Activated CD4-positive, alpha-beta T cell treated with anti-CD3 and anti-CD28 coated beads, Interleukin-2, amount 10 ng/mL, durations not matched to agents 24 days and 14 days (primary cell): ENCODE data around the gene GBF1. TPM values are rescaled to one million over a fixed set of nuclear protein-coding genes. Genes with fewer than 3 reads are reported as not detected.

Experiments
- DNase-seq: peaks from one replicate; pipeline ENCODE4 v3.0.0; 2022
- H3K27ac Mint-ChIP-seq: one replicate; pipeline ENCODE4 v1.8.0; 2022; ENCODE audit warnings: mild to moderate bottlenecking, mixed read lengths
- H3K27me3 Mint-ChIP-seq: one replicate; pipeline ENCODE4 v1.8.0; 2022; ENCODE audit warnings: mixed read lengths
- H3K36me3 Mint-ChIP-seq: one replicate; pipeline ENCODE4 v1.8.0; 2022; ENCODE audit warnings: low read depth, mild to moderate bottlenecking, mixed read lengths
- H3K4me1 Mint-ChIP-seq: one replicate; pipeline ENCODE4 v1.8.0; 2021; ENCODE audit warnings: mixed read lengths
- H3K4me3 Mint-ChIP-seq: one replicate; pipeline ENCODE4 v1.8.0; 2022; ENCODE audit warnings: mild to moderate bottlenecking, moderate library complexity, mixed read lengths
- H3K9me3 Mint-ChIP-seq: one replicate; pipeline ENCODE4 v1.8.0; 2021; ENCODE audit warnings: mixed read lengths
- intact Hi-C: fragments of 100-400 bp; cut with micrococcal nuclease; formaldehyde crosslinking; loops from one replicate; pipeline ENCODE4 v1.15.1; 2023
- total RNA-seq: library from RNA; stranded (reverse); gene quantifications from 2 replicates; pipeline ENCODE4 v1.2.3, GENCODE V29; 2022

The GBF1 gene
- total RNA-seq, 1 donor from 2014 or later = 47.7 TPM

GRCh38 chr10:102396730-102397151, 151.4 kb downstream of the GBF1 start:
- no peaks in the 10 kb centered on the region for H3K27me3 Mint-ChIP-seq
- H3K27ac Mint-ChIP-seq = peak overlapping the region; percentile 100
- peaks cover 62% of the 10 kb centered on the region for H3K36me3 Mint-ChIP-seq
- H3K9me3 Mint-ChIP-seq = no peaks in the 10 kb centered on the region
- peak; percentile 58 for DNase-seq
- intact Hi-C loops = no loop called here
- peaks cover 49% of the 10 kb centered on the region for H3K4me1 Mint-ChIP-seq
- H3K4me3 Mint-ChIP-seq = peak overlapping the region; percentile 90

DNA sequence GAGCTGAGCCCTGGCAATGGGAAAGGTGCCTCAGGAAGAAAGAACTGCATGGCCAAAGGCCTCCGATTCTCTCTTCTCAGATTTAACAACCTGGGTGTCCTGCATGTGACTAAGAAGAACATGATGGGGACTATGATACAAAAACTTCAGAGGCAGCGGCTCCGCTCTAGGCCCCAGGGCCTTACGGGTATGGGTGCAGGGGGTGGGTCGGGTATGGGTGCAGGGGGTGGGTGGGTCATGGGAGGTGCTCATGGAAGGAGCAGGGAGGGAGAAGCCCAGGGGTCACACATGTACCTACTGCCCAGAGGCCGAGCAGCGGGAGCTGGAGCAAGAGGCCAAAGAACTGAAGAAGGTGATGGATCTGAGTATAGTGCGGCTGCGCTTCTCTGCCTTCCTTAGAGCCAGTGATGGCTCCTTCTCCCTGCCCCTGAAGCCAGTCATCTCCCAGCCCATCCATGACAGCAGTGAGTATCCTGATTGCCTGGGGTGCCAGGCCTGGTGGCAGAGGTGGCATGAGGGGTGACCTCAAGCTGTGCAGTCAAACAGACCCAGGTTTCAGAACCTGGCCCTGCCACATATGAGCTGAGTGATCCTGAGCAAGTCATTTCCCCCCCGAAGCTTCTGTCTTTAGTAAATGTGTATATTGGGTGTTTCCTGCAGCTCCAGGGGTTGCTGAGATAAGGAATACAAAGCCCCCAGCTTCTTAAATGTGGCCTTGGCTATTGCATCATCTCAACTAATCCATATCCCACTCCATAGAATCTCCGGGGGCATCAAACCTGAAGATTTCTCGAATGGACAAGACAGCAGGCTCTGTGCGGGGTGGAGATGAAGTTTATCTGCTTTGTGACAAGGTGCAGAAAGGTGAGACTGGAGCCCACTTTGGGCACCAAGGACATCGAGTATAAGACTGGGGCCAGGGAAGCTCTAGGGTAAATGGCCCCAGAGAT, 152.2 kb downstream of the GBF1 start:
- intact Hi-C loops = no loop called here
- H3K36me3 Mint-ChIP-seq = peaks cover 68% of the 10 kb centered on the region
- H3K27ac Mint-ChIP-seq = peak overlapping the region; percentile 100
- H3K9me3 Mint-ChIP-seq = no peaks in the 10 kb centered on the region
- peak overlapping the region; percentile 90 for H3K4me3 Mint-ChIP-seq
- DNase-seq = peak; percentile 62
- no peaks in the 10 kb centered on the region for H3K27me3 Mint-ChIP-seq
- H3K4me1 Mint-ChIP-seq = peaks cover 46% of the 10 kb centered on the region

GRCh38 chr10:102398172-102399020, 153.1 kb downstream of the GBF1 start:
- H3K36me3 Mint-ChIP-seq = peaks cover 72% of the 10 kb centered on the region
- intact Hi-C loops = loop anchor here (1.0 kb wide), 1 partner anchor 168 kb away; no protein-coding TSS in a partner anchor
- no peaks in the 10 kb centered on the region for H3K27me3 Mint-ChIP-seq
- peak overlapping the region; percentile 90 for H3K4me3 Mint-ChIP-seq
- no peaks in the 10 kb centered on the region for H3K9me3 Mint-ChIP-seq
- peak; percentile 63 for DNase-seq
- H3K27ac Mint-ChIP-seq = peak overlapping the region; percentile 73
- peaks cover 38% of the 10 kb centered on the region for H3K4me1 Mint-ChIP-seq

DNA sequence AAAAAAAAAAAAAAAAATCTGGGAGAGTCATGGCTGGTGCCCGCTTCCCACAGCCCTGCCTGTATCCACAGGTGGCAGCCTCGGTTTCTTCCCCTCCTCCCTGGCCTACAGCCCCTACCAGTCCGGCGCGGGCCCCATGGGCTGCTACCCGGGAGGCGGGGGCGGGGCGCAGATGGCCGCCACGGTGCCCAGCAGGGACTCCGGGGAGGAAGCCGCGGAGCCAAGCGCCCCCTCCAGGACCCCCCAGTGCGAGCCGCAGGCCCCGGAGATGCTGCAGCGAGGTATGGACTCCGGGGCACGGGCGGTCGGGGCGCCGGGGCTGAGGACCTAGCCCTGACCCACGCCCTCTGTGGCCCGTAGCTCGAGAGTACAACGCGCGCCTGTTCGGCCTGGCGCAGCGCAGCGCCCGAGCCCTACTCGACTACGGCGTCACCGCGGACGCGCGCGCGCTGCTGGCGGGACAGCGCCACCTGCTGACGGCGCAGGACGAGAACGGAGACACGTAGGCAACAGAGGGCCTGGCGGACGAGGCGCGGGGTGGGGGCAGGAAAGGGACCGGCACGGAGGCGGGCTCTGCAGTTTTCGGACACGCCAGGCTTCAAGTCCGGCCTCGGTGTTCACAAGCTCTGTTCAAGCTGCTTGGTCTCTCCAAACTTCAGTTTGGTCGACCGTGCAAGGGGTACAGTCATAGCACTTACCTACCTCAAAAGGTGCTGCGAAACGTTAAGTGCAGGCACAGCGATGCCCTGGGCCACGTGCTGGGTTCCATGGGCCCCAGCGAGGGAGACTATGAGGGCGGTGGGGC, 154.1 kb downstream of the GBF1 start:
- peak; percentile 97 for DNase-seq
- intact Hi-C loops = loop anchor here (1.0 kb wide), 1 partner anchor 169 kb away; no protein-coding TSS in a partner anchor
- Mint-ChIP-seq H3K4me1 (peaks cover 36% of the 10 kb centered on the region), H3K27me3 (no peaks in the 10 kb centered on the region), H3K4me3 (peak overlapping the region; percentile 90), H3K27ac (peak overlapping the region; percentile 79), H3K9me3 (no peaks in the 10 kb centered on the region), H3K36me3 (peaks cover 77% of the 10 kb centered on the region)

DNA sequence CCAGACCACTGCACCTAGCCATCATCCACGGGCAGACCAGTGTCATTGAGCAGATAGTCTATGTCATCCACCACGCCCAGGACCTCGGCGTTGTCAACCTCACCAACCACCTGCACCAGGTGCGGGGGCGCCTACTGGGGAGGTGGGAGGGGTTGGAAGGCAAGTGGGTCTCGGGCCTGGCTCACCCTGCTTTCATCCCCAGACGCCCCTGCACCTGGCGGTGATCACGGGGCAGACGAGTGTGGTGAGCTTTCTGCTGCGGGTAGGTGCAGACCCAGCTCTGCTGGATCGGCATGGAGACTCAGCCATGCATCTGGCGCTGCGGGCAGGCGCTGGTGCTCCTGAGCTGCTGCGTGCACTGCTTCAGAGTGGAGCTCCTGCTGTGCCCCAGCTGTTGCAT, 154.7 kb downstream of the GBF1 start:
- no peak for DNase-seq
- Mint-ChIP-seq H3K36me3 (peaks cover 76% of the 10 kb centered on the region), H3K27ac (peak overlapping the region; percentile 79), H3K4me1 (peaks cover 36% of the 10 kb centered on the region), H3K9me3 (no peaks in the 10 kb centered on the region), H3K27me3 (no peaks in the 10 kb centered on the region), H3K4me3 (peak overlapping the region; percentile 90)
- intact Hi-C loops = no loop called here

DNA sequence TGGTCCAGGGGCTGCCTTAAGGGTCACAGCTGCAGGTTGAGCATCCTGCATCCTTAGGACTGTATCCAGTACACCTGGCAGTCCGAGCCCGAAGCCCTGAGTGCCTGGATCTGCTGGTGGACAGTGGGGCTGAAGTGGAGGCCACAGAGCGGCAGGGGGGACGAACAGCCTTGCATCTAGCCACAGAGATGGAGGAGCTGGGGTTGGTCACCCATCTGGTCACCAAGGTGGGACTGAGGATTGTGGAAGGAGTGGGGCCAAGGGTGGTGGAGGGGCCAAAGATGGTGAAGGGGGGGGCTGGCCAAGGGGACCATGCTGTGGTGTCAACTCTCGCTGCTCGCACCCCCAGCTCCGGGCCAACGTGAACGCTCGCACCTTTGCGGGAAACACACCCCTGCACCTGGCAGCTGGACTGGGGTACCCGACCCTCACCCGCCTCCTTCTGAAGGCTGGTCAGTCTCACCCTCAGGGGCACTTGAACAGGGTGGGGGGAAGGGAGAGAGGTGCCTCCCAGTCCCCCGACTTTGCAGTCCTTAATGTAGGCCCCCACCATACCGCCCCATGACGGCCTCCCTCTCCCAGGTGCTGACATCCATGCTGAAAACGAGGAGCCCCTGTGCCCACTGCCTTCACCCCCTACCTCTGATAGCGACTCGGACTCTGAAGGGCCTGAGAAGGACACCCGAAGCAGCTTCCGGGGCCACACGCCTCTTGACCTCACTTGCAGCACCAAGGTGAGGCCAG, 155.4 kb downstream of the GBF1 start:
- DNase-seq = peak; percentile 56
- no peaks in the 10 kb centered on the region for H3K9me3 Mint-ChIP-seq
- peak overlapping the region; percentile 15 for H3K27ac Mint-ChIP-seq
- no peaks in the 10 kb centered on the region for H3K27me3 Mint-ChIP-seq
- H3K4me1 Mint-ChIP-seq = peaks cover 40% of the 10 kb centered on the region
- intact Hi-C loops = no loop called here
- H3K36me3 Mint-ChIP-seq = peaks cover 73% of the 10 kb centered on the region
- peak overlapping the region; percentile 90 for H3K4me3 Mint-ChIP-seq

GRCh38 chr10:102401342-102401654, 156.0 kb downstream of the GBF1 start:
- Mint-ChIP-seq H3K4me1 (peaks cover 38% of the 10 kb centered on the region), H3K27me3 (no peaks in the 10 kb centered on the region), H3K4me3 (no peak overlapping the region), H3K36me3 (peaks cover 68% of the 10 kb centered on the region), H3K27ac (peak overlapping the region; percentile 25), H3K9me3 (no peaks in the 10 kb centered on the region)
- intact Hi-C loops = no loop called here
- DNase-seq = peak; percentile 57

DNA sequence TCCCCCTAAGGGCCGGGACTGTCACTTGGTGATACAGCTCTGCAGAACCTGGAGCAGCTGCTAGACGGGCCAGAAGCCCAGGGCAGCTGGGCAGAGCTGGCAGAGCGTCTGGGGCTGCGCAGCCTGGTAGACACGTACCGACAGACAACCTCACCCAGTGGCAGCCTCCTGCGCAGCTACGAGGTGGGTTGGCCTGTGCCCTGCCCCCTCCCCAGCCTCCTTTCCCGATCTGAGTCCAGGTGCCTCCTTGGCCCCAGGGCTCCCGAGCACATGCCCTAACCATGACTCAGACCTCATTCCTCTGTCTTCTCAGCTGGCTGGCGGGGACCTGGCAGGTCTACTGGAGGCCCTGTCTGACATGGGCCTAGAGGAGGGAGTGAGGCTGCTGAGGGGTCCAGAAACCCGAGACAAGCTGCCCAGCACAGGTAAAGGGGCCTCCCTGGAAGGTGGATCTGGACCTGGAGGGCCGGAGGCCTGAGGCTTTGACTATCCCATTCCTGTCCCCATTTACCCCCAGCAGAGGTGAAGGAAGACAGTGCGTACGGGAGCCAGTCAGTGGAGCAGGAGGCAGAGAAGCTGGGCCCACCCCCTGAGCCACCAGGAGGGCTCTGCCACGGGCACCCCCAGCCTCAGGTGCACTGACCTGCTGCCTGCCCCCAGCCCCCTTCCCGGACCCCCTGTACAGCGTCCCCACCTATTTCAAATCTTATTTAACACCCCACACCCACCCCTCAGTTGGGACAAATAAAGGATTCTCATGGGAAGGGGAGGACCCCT, 156.6 kb downstream of the GBF1 start:
- Mint-ChIP-seq H3K36me3 (peaks cover 61% of the 10 kb centered on the region), H3K4me3 (no peak overlapping the region), H3K27ac (peak overlapping the region; percentile 70), H3K4me1 (peaks cover 38% of the 10 kb centered on the region), H3K9me3 (no peaks in the 10 kb centered on the region), H3K27me3 (no peaks in the 10 kb centered on the region)
- intact Hi-C loops = no loop called here
- DNase-seq = peak; percentile 59

DNA sequence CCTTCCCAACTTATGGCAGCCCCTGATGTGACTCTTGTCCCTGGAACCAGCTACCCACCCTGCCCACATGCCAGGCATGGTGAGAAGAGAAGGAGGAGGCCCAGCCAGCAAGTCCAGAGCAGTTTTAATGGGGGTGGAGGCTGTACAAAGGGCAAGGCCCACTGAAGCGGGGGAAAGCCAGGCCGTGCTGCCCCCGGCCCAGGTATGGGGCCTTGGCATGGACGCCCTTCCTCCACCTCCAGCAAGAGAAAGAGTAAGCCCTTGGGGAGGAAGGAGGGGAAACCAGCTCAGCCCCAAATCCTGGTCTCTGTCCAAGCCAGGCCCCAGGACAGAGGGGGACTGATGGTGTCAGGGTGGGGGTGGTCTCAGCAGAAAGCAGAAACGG, 157.2 kb downstream of the GBF1 start:
- H3K9me3 Mint-ChIP-seq = no peaks in the 10 kb centered on the region
- no peaks in the 10 kb centered on the region for H3K27me3 Mint-ChIP-seq
- peak overlapping the region; percentile 70 for H3K27ac Mint-ChIP-seq
- no peak overlapping the region for H3K4me3 Mint-ChIP-seq
- no peak for DNase-seq
- H3K4me1 Mint-ChIP-seq = peaks cover 34% of the 10 kb centered on the region
- H3K36me3 Mint-ChIP-seq = peaks cover 56% of the 10 kb centered on the region
- intact Hi-C loops = no loop called here

- H3K9me3 Mint-ChIP-seq = no peaks in the 10 kb centered on the region
- no peak overlapping the region for H3K4me3 Mint-ChIP-seq
- no peak overlapping the region for H3K27ac Mint-ChIP-seq
- intact Hi-C loops = no loop called here
- DNase-seq = no peak
- peaks cover 50% of the 10 kb centered on the region for H3K36me3 Mint-ChIP-seq
- H3K27me3 Mint-ChIP-seq = peaks cover 1% of the 10 kb centered on the region
- peaks cover 33% of the 10 kb centered on the region for H3K4me1 Mint-ChIP-seq
Observed at GRCh38 chr10:102403115-102403514, 157.8 kb downstream of the GBF1 start.

- Mint-ChIP-seq H3K27me3 (peaks cover 7% of the 10 kb centered on the region), H3K36me3 (peaks cover 42% of the 10 kb centered on the region), H3K9me3 (no peaks in the 10 kb centered on the region), H3K27ac (no peak overlapping the region), H3K4me3 (no peak overlapping the region), H3K4me1 (peaks cover 31% of the 10 kb centered on the region)
- DNase-seq = no peak
- intact Hi-C loops = no loop called here
Observed at GRCh38 chr10:102404361-102405107, 159.2 kb downstream of the GBF1 start.

GRCh38 chr10:102405108-102405571, 159.8 kb downstream of the GBF1 start:
- intact Hi-C loops = no loop called here
- peaks cover 31% of the 10 kb centered on the region for H3K4me1 Mint-ChIP-seq
- no peak for DNase-seq

More at GRCh38 chr10:102405108-102405571, 159.8 kb downstream of the GBF1 start:
- Mint-ChIP-seq H3K9me3 (no peaks in the 10 kb centered on the region), H3K36me3 (peaks cover 38% of the 10 kb centered on the region), H3K27ac (no peak overlapping the region), H3K4me3 (no peak overlapping the region), H3K27me3 (peaks cover 13% of the 10 kb centered on the region)
